ENCODE measurements around the gene RERE. TPM values are rescaled to one million over a fixed set of nuclear protein-coding genes. Genes with fewer than 3 reads are reported as not detected.

RERE gene
- total and polyA plus RNA-seq, 2 experiments from 2014 or later: 148 to 170 TPM

DNA sequence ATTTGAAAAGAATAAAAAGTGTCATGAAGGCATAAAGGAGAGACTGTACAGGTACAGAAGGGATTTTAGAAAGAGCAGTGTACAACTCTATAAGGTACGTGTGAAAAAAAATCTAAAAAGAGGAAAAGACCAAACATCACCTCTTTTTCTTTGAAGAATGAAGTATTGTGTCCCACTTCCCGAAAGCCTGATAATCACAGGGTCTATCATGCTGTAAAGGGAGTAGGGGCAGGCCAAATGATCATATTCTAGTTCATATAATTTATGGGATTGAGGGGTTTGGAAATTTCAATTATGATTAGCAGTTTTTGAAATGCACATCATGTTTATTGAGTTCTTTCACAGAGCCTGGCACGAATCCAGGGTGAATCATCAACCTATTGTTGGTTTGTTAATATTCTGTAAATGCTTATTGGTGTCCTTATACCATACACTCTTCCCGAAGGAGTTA is 910 bp upstream of the RERE start (continued):
- TF ChIP-seq, protein P1, sequence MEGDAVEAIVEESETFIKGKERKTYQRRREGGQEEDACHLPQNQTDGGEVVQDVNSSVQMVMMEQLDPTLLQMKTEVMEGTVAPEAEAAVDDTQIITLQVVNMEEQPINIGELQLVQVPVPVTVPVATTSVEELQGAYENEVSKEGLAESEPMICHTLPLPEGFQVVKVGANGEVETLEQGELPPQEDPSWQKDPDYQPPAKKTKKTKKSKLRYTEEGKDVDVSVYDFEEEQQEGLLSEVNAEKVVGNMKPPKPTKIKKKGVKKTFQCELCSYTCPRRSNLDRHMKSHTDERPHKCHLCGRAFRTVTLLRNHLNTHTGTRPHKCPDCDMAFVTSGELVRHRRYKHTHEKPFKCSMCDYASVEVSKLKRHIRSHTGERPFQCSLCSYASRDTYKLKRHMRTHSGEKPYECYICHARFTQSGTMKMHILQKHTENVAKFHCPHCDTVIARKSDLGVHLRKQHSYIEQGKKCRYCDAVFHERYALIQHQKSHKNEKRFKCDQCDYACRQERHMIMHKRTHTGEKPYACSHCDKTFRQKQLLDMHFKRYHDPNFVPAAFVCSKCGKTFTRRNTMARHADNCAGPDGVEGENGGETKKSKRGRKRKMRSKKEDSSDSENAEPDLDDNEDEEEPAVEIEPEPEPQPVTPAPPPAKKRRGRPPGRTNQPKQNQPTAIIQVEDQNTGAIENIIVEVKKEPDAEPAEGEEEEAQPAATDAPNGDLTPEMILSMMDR (conservative IDR thresholded peaks at IDR 0.05; ENCODE audit: low read depth in 2 of 2): no peak
- TF ChIP-seq CREB1 (CRISPR knock-in tag; IDR thresholded peaks at IDR 0.05; ENCODE audit: low read depth) (no peak), NANOG (IDR thresholded peaks at IDR 0.05; ENCODE audit: borderline replicate concordance) (no peak), STAT1 (IDR thresholded peaks at IDR 0.05; ENCODE audit: unreplicated experiment) (no peak), POLR2AphosphoS5 (IDR thresholded peaks at IDR 0.05; ENCODE audit: low read depth) (no peak)
- TF ChIP-seq, protein P2, sequence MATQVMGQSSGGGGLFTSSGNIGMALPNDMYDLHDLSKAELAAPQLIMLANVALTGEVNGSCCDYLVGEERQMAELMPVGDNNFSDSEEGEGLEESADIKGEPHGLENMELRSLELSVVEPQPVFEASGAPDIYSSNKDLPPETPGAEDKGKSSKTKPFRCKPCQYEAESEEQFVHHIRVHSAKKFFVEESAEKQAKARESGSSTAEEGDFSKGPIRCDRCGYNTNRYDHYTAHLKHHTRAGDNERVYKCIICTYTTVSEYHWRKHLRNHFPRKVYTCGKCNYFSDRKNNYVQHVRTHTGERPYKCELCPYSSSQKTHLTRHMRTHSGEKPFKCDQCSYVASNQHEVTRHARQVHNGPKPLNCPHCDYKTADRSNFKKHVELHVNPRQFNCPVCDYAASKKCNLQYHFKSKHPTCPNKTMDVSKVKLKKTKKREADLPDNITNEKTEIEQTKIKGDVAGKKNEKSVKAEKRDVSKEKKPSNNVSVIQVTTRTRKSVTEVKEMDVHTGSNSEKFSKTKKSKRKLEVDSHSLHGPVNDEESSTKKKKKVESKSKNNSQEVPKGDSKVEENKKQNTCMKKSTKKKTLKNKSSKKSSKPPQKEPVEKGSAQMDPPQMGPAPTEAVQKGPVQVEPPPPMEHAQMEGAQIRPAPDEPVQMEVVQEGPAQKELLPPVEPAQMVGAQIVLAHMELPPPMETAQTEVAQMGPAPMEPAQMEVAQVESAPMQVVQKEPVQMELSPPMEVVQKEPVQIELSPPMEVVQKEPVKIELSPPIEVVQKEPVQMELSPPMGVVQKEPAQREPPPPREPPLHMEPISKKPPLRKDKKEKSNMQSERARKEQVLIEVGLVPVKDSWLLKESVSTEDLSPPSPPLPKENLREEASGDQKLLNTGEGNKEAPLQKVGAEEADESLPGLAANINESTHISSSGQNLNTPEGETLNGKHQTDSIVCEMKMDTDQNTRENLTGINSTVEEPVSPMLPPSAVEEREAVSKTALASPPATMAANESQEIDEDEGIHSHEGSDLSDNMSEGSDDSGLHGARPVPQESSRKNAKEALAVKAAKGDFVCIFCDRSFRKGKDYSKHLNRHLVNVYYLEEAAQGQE (IDR thresholded peaks at IDR 0.05; ENCODE audit: unreplicated experiment): no peak

DNA sequence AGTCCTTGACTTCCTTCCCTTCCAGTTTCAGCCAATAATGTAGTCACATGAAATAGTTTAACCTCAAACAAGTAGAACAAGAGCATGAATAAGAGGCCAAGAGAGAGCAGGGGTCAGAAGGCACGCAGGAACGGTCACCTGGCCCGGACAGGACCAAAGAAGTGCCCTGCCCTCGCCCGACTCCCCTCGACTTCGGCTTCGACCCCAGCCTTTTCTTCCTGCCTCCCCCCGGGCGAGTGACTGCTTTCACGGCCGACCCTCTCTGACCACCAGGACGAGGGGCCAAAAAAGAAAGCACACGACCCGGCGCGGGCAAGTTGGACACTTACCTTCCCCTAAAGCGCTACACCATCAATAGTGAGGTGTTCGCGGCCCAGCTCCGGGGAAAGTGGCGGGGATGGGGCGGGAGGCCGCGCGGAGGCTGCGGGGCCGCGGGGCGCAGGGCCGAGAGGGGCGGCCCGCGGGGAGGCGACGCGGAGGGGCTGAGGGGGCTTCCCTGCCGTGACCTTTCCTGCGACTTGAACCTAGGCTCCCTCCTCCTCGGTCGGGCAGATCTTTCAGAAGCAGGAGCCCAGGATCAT is 519 bp downstream of the RERE start:
- Histone ChIP-seq H3F3A (replicated peaks; ENCODE audit: low read depth) (peaks cover 5% of the 10 kb centered on the region), H2AFZ (peak overlapping the region; percentile 35; the same call in 1 of the 2 replicates), H3K27ac (ENCODE audit: low read depth) (peak overlapping the region; percentile 97), H3K4me1 (ENCODE audit: insufficient read depth) (peaks cover 29% of the 10 kb centered on the region), H3K9me2 (ENCODE audit: insufficient read depth) (no peaks in the 10 kb centered on the region), H3K4me3 (peak overlapping the region; percentile 85), H3K79me2 (replicated peaks; ENCODE audit: insufficient read depth) (peaks cover 50% of the 10 kb centered on the region), H3K4me2 (peak overlapping the region; percentile 93), H3K36me3 (ENCODE audit: insufficient read depth) (no peaks in the 10 kb centered on the region), H4K20me1 (replicated peaks; ENCODE audit: insufficient read depth) (0 out of 2 replicates have a peak, but pooled peaks cover 4% of the 10 kb centered on the region), H3K27me3 (ENCODE audit: insufficient read depth) (no peaks in the 10 kb centered on the region)
- Mint-ChIP-seq H3K9me3 (no peaks in the 10 kb centered on the region), H3K36me3 (ENCODE audit: low read depth) (no peaks in the 10 kb centered on the region; the same call in 2 of the 3 replicates), H3K27me3 (ENCODE audit: insufficient read depth, low read depth, poor library complexity) (peaks cover 4% of the 10 kb centered on the region), H3K27ac (peak overlapping the region; percentile 96), H3K4me1 (peaks cover 41% of the 10 kb centered on the region), H3K4me3 (peak overlapping the region; percentile 86)
- DNase-seq (ENCODE audit: low spot score) (peak; percentile 54), ATAC-seq (peak; percentile 42)
- TF ChIP-seq ZNF331 (CRISPR knock-in tag; IDR thresholded peaks at IDR 0.05; ENCODE audit: low read depth) (no peak), EZH2 (IDR thresholded peaks at IDR 0.05; ENCODE audit: low read depth, unreplicated experiment) (no peak), STAT1 (IDR thresholded peaks at IDR 0.05; ENCODE audit: unreplicated experiment) (no peak), EZH2phosphoT487 (IDR thresholded peaks at IDR 0.05; ENCODE audit: unreplicated experiment) (no peak), NANOG (IDR thresholded peaks at IDR 0.05; ENCODE audit: borderline replicate concordance) (no peak)
- TF ChIP-seq, protein P1 (conservative IDR thresholded peaks at IDR 0.05; ENCODE audit: low read depth in 2 of 2): no peak
- TF ChIP-seq, protein P2 (IDR thresholded peaks at IDR 0.05; ENCODE audit: unreplicated experiment): no peak
